CD4-positive, alpha-beta T cell (primary cell): ENCODE measurements around the gene SAMD9L. TPM values are rescaled to one million over a fixed set of nuclear protein-coding genes. Genes with fewer than 3 reads are reported as not detected.

Experiments used
- ATAC-seq: fragments of 200-7000 bp; cut with Tn5 transposase; one replicate; pipeline ENCODE4 v1.10.0; 2022; ENCODE audit warnings: mild to moderate bottlenecking; ENCODE audit not compliant: poor library complexity
- CTCF ChIA-PET: fragments of 350-600 bp; sonication (Branson Sonifier 250); formaldehyde crosslinking; loops from one replicate; lab custom pipeline; 2021; ENCODE audit warnings: antibody characterized with exemption, inconsistent platforms; lab: Charles Lee
- POLR2A ChIA-PET: fragments of 350-600 bp; sonication (Branson Sonifier 250); formaldehyde crosslinking; loops from one replicate; lab custom pipeline; 2021; ENCODE audit warnings: antibody characterized with exemption, inconsistent platforms; lab: Charles Lee
- DNase-seq, 14 experiments: peaks; one replicate each; pipeline ENCODE4 v3.0.0-alpha.2; 2013 to 2020; ENCODE audit warnings: mixed read lengths in 2 of 14
- H3K27ac ChIP-seq, 2 donors: one replicate each; pipeline versions ENCODE4 v1.5.1 to v1.7.0; 2013; ENCODE audit warnings: low read length in 2 of 2, low read depth in 1 of 2, mild to moderate bottlenecking in 1 of 2
- H3K27me3 ChIP-seq, 2 experiments: 1 replicate in 1 of 2; 2 replicates in 1 of 2; pipeline versions ENCODE4 v1.6.1 to v1.7.0; 2013; ENCODE audit warnings: low read length in 2 of 2, control low read depth in 1 of 2, mild to moderate bottlenecking in 1 of 2, moderate library complexity in 1 of 2; ENCODE audit not compliant: insufficient read depth in 2 of 2, control insufficient read depth in 1 of 2
- H3K36me3 ChIP-seq: one replicate; pipeline ENCODE4 v1.6.1; 2013; ENCODE audit warnings: low read length, control low read depth; ENCODE audit not compliant: insufficient read depth
- H3K4me1 ChIP-seq: one replicate; pipeline ENCODE4 v1.6.1; 2013; ENCODE audit warnings: low read length, control low read depth; ENCODE audit not compliant: insufficient read depth
- H3K4me3 ChIP-seq: one replicate; pipeline ENCODE4 v1.5.1; 2013; ENCODE audit warnings: mild to moderate bottlenecking, low read length, moderate library complexity
- H3K9me3 ChIP-seq, 2 experiments: 1 replicate in 1 of 2; 2 replicates in 1 of 2; pipeline versions ENCODE4 v1.6.1 to v1.7.0; 2013; ENCODE audit warnings: low read length in 2 of 2, mild to moderate bottlenecking in 2 of 2, control low read depth in 1 of 2, moderate library complexity in 1 of 2; ENCODE audit not compliant: control insufficient read depth in 1 of 2, insufficient read depth in 1 of 2
- H3K27ac Mint-ChIP-seq: one replicate; pipeline ENCODE4 v1.8.0; 2020; ENCODE audit warnings: mixed read lengths
- H3K27me3 Mint-ChIP-seq: one replicate; pipeline ENCODE4 v1.8.0; 2021; ENCODE audit warnings: mixed read lengths
- H3K36me3 Mint-ChIP-seq: one replicate; pipeline ENCODE4 v1.8.0; 2021; ENCODE audit warnings: low read depth, mixed read lengths
- H3K4me1 Mint-ChIP-seq: one replicate; pipeline ENCODE4 v1.8.0; 2021; ENCODE audit warnings: low read depth, mixed read lengths
- H3K4me3 Mint-ChIP-seq: one replicate; pipeline ENCODE4 v1.8.0; 2020; ENCODE audit warnings: mild to moderate bottlenecking, mixed read lengths
- H3K9me3 Mint-ChIP-seq: one replicate; pipeline ENCODE4 v1.8.0; 2020; ENCODE audit warnings: mixed read lengths
- CTCF ChIP-seq: fragments of 200-600 bp; IDR thresholded peaks from one replicate; pipeline ENCODE4 v1.8.0; 2022; ENCODE audit warnings: antibody characterized with exemption, mild to moderate bottlenecking
- intact Hi-C, 2 experiments: fragments of 100-400 bp; cut with DNase I in 1 of 2; cut with micrococcal nuclease in 1 of 2; formaldehyde crosslinking; loops; one replicate each; pipeline versions ENCODE4 v1.15.1 to v1.9.0; 2023 to 2025; cut with DNase I, micrococcal nuclease
- total RNA-seq, 174 experiments: library from RNA in 2 of 174; stranded (reverse) in 2 of 174; gene quantifications; one replicate each; pipeline ENCODE4 v1.2.3 and lab custom pipeline; 2021 to 2026

The SAMD9L gene
- total RNA-seq, 2 experiments from 2014 or later = 7.9 to 8.5 TPM

GRCh38 chr7:93092757-93093370 lies 55.3 kb downstream of the SAMD9L start:
- ChIA-PET CTCF (no interaction called here), POLR2A (no interaction called here)
- DNase-seq (peak in 3 of 14 experiments; percentile 11 to 16 (median 15)), ATAC-seq (no peak)
- H3K4me1 Mint-ChIP-seq = no peaks in the 10 kb centered on the region
- Histone ChIP-seq H3K4me3 (no peak overlapping the region), H3K27ac (no peak overlapping the region), H3K4me1 (no peaks in the 10 kb centered on the region), H3K27me3 (no peaks in the 10 kb centered on the region), H3K9me3 (peaks cover 8 to 12% of the 10 kb centered on the region in 2 experiments), H3K36me3 (no peaks in the 10 kb centered on the region)
- H3K36me3 Mint-ChIP-seq = peaks cover 4% of the 10 kb centered on the region
- H3K9me3 Mint-ChIP-seq = peaks cover 12% of the 10 kb centered on the region
- H3K27ac Mint-ChIP-seq = no peak overlapping the region
- intact Hi-C loops = no loop called here
- no peak overlapping the region for H3K4me3 Mint-ChIP-seq
- no peak for TF ChIP-seq CTCF
- H3K27me3 Mint-ChIP-seq = peaks cover 20% of the 10 kb centered on the region

Other genes starting within 250 kb of the SAMD9L start
- 10 to 100 TPM; 19.1 to 21.5 TPM for gene SAMD9, start 30.4 kb downstream of the SAMD9L start, total RNA-seq
- gene HEPACAM2, start 78.1 kb upstream of the SAMD9L start, total RNA-seq = not detected
- 10 to 100 TPM; 13.2 to 17.3 TPM for gene VPS50, start 84.0 kb upstream of the SAMD9L start, total RNA-seq